SK-N-SH treated with all-trans-retinoic acid at 6 μM for 48 hours (cell line): ENCODE measurements around the gene LAMA5.

Source experiments
- ATAC-seq: fragments of 200-7000 bp; cut with Tn5 transposase; 3 replicates; pipeline ENCODE4 v1.9.1; 2020; ENCODE audit warnings: mild to moderate bottlenecking, moderate library complexity
- ARNTL ChIP-seq: fragments of 450-650 bp; formaldehyde crosslinking; IDR thresholded peaks from 2 replicates; pipeline ENCODE4 v1.5.0; 2020; ENCODE audit warnings: low read depth, mild to moderate bottlenecking, moderate library complexity, borderline replicate concordance
- BACH2 ChIP-seq: fragments of 250-450 bp; sonication (Bioruptor Pico); IDR thresholded peaks from 2 replicates; pipeline ENCODE4 v1.9.0; 2021; ENCODE audit warnings: mild to moderate bottlenecking, borderline replicate concordance
- CREB5 ChIP-seq: fragments of 250-450 bp; sonication (Bioruptor Pico); IDR thresholded peaks from 2 replicates; pipeline ENCODE4 v1.5.1; 2020; ENCODE audit warnings: low read depth, mild to moderate bottlenecking, moderate library complexity
- CSDC2 ChIP-seq: fragments of 250-450 bp; sonication (Bioruptor Pico); IDR thresholded peaks from 2 replicates; pipeline ENCODE4 v1.5.0; 2020; ENCODE audit warnings: mild to moderate bottlenecking, moderate library complexity
- CSRNP3 ChIP-seq: fragments of 250-450 bp; sonication (Bioruptor Pico); IDR thresholded peaks from 2 replicates; pipeline ENCODE4 v1.5.1; 2021; ENCODE audit warnings: mild to moderate bottlenecking, moderate library complexity
- ESRRG ChIP-seq: fragments of 250-450 bp; sonication (Bioruptor Pico); IDR thresholded peaks from 2 replicates; pipeline ENCODE4 v1.6.1; 2021; ENCODE audit warnings: mild to moderate bottlenecking
- GLIS3 ChIP-seq: fragments of 250-450 bp; sonication (Bioruptor Pico); IDR thresholded peaks from 2 replicates; pipeline ENCODE4 v1.5.0; 2020; ENCODE audit warnings: mild to moderate bottlenecking, moderate library complexity
- ISL1 ChIP-seq: fragments of 250-450 bp; sonication (Bioruptor Pico); IDR thresholded peaks from 2 replicates; pipeline ENCODE4 v2.1.2; 2022; ENCODE audit warnings: mild to moderate bottlenecking, moderate library complexity
- OSR1 ChIP-seq: fragments of 250-450 bp; sonication (Bioruptor Pico); IDR thresholded peaks from 2 replicates; pipeline ENCODE4 v1.8.0; 2022; ENCODE audit warnings: moderate library complexity, mild to moderate bottlenecking, inconsistent platforms
- PATZ1 ChIP-seq: fragments of 250-450 bp; sonication (Bioruptor Pico); IDR thresholded peaks from 2 replicates; pipeline ENCODE4 v1.8.0; 2020; ENCODE audit warnings: mild to moderate bottlenecking, moderate library complexity, borderline replicate concordance
- POU6F1 ChIP-seq: fragments of 250-450 bp; sonication (Bioruptor Pico); IDR thresholded peaks from 2 replicates; pipeline ENCODE4 v1.8.0; 2021; ENCODE audit warnings: low read depth, mild to moderate bottlenecking, moderate library complexity, borderline replicate concordance
- PPARA ChIP-seq: fragments of 250-450 bp; sonication (Bioruptor Pico); IDR thresholded peaks from 2 replicates; pipeline ENCODE4 v1.5.0; 2020; ENCODE audit warnings: mild to moderate bottlenecking, borderline replicate concordance
- RARB ChIP-seq: fragments of 250-450 bp; sonication (Bioruptor Pico); IDR thresholded peaks from 2 replicates; pipeline ENCODE4 v1.8.0; 2021; ENCODE audit warnings: mild to moderate bottlenecking, moderate library complexity
- SNAI2 ChIP-seq: fragments of 250-450 bp; sonication (Bioruptor Pico); IDR thresholded peaks from 2 replicates; pipeline ENCODE4 v1.5.0; 2020; ENCODE audit warnings: mild to moderate bottlenecking, moderate library complexity
- TCF4 ChIP-seq: fragments of 250-450 bp; sonication (Bioruptor Pico); IDR thresholded peaks from 2 replicates; pipeline ENCODE4 v1.8.0; 2021; ENCODE audit warnings: mild to moderate bottlenecking, moderate library complexity, borderline replicate concordance
- TOX ChIP-seq: fragments of 250-450 bp; sonication (Bioruptor Pico); IDR thresholded peaks from 2 replicates; pipeline ENCODE4 v1.8.0; 2021; ENCODE audit warnings: mild to moderate bottlenecking, moderate library complexity, borderline replicate concordance
- TSHZ2 ChIP-seq: fragments of 250-450 bp; sonication (Bioruptor Pico); IDR thresholded peaks from 2 replicates; pipeline ENCODE4 v1.5.0; 2020; ENCODE audit warnings: mild to moderate bottlenecking, moderate library complexity
- ZC3H10 ChIP-seq: fragments of 250-450 bp; sonication (Bioruptor Pico); IDR thresholded peaks from 2 replicates; pipeline ENCODE4 v1.5.1; 2021; ENCODE audit warnings: mild to moderate bottlenecking, moderate library complexity
- ZFP3 ChIP-seq: fragments of 250-450 bp; sonication (Bioruptor Pico); IDR thresholded peaks from 2 replicates; pipeline ENCODE4 v1.5.0; 2020; ENCODE audit warnings: mild to moderate bottlenecking, moderate library complexity
- ZFP30 ChIP-seq: fragments of 450-650 bp; formaldehyde crosslinking; IDR thresholded peaks from 2 replicates; pipeline ENCODE4 v1.5.0; 2022; ENCODE audit warnings: mild to moderate bottlenecking, moderate library complexity
- ZNF565 ChIP-seq: fragments of 450-650 bp; formaldehyde crosslinking; conservative IDR thresholded peaks from 2 replicates; pipeline ENCODE4 v1.5.0; 2020; ENCODE audit warnings: low read depth, mild to moderate bottlenecking, moderate library complexity
- ZNF70 ChIP-seq: fragments of 450-650 bp; formaldehyde crosslinking; IDR thresholded peaks from 2 replicates; pipeline ENCODE4 v1.5.0; 2020; ENCODE audit warnings: mild to moderate bottlenecking, moderate library complexity
- ZNF8 ChIP-seq: fragments of 450-650 bp; formaldehyde crosslinking; IDR thresholded peaks from 2 replicates; pipeline ENCODE4 v1.5.0; 2020; ENCODE audit warnings: mild to moderate bottlenecking, moderate library complexity

LAMA5 gene

GRCh38 chr20:62266340-62266739, 100.8 kb downstream of the LAMA5 start:
- no peak for TF ChIP-seq TOX (CRISPR knock-in tag)
- no peak for TF ChIP-seq PPARA (CRISPR knock-in tag)
- TF ChIP-seq SNAI2 (CRISPR knock-in tag) = no peak
- TF ChIP-seq ISL1 (CRISPR knock-in tag) = no peak
- no peak for TF ChIP-seq CSDC2
- TF ChIP-seq RARB (CRISPR knock-in tag) = no peak
- TF ChIP-seq ZNF565 (CRISPR knock-in tag) = no peak
- TF ChIP-seq OSR1 = no peak
- no peak for TF ChIP-seq ARNTL (CRISPR knock-in tag)
- no peak for TF ChIP-seq ZNF70 (CRISPR knock-in tag)
- no peak for TF ChIP-seq BACH2 (CRISPR knock-in tag)
- no peak for TF ChIP-seq ZFP3 (CRISPR knock-in tag)
- TF ChIP-seq TSHZ2 (CRISPR knock-in tag) = no peak
- no peak for TF ChIP-seq ESRRG (CRISPR knock-in tag)
- TF ChIP-seq CSRNP3 (CRISPR knock-in tag) = no peak
- TF ChIP-seq GLIS3 (CRISPR knock-in tag) = no peak
- no peak for TF ChIP-seq ZFP30 (CRISPR knock-in tag)
- TF ChIP-seq, all 23 proteins: peak for 0
- no peak for ATAC-seq

GRCh38 chr20:62265365-62265764, 101.7 kb downstream of the LAMA5 start:
- TF ChIP-seq ZNF565 (CRISPR knock-in tag) (no peak), TOX (CRISPR knock-in tag) (no peak), PATZ1 (CRISPR knock-in tag) (no peak), ZC3H10 (CRISPR knock-in tag) (no peak), ZNF70 (CRISPR knock-in tag) (no peak)
- no peak for ATAC-seq

GRCh38 chr20:62263396-62263795, 103.7 kb downstream of the LAMA5 start:
- TF ChIP-seq ESRRG (CRISPR knock-in tag) = no peak
- no peak for TF ChIP-seq CSDC2
- TF ChIP-seq BACH2 (CRISPR knock-in tag) = no peak
- TF ChIP-seq GLIS3 (CRISPR knock-in tag) = no peak
- TF ChIP-seq ZNF70 (CRISPR knock-in tag) = no peak
- TF ChIP-seq ISL1 (CRISPR knock-in tag) = no peak
- TF ChIP-seq TCF4 (CRISPR knock-in tag) = no peak
- TF ChIP-seq ZFP30 (CRISPR knock-in tag) = no peak
- ATAC-seq = no peak

- ATAC-seq = no peak
- TF ChIP-seq CSRNP3 (CRISPR knock-in tag) (no peak), CREB5 (CRISPR knock-in tag) (no peak), TOX (CRISPR knock-in tag) (no peak), ZNF8 (CRISPR knock-in tag) (no peak), POU6F1 (CRISPR knock-in tag) (no peak), ESRRG (CRISPR knock-in tag) (no peak), TSHZ2 (CRISPR knock-in tag) (no peak)
Observed at GRCh38 chr20:62262064-62262463, 105.0 kb downstream of the LAMA5 start.
